ENCODE measurements around the gene ATG4D.

DNA sequence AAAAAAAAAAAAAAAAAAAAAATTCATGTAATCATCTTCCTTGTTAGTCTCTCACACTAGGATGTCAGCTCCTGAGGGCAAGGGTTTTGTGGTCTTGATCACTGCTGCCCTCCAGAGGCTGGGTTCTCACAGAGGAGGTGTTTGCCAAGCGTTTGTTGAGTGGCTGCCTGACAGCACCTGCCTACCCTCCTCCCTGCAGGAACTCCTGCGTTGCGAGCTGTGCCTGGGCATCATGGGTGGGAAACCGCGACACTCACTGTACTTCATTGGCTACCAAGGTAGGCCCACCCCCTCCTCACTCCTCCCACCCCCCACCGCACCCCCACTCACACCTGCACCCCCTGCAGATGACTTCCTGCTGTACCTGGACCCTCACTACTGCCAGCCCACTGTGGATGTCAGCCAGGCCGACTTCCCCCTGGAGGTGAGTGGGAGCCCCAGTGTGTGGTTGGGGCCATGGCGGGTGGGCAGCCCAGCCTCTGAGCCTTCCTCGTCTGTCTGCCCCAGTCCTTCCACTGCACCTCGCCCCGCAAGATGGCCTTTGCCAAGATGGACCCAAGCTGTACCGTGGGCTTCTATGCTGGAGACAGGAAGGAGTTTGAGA is 8.1 kb downstream of the ATG4D start:
- TF ChIP-seq, protein P1, sequence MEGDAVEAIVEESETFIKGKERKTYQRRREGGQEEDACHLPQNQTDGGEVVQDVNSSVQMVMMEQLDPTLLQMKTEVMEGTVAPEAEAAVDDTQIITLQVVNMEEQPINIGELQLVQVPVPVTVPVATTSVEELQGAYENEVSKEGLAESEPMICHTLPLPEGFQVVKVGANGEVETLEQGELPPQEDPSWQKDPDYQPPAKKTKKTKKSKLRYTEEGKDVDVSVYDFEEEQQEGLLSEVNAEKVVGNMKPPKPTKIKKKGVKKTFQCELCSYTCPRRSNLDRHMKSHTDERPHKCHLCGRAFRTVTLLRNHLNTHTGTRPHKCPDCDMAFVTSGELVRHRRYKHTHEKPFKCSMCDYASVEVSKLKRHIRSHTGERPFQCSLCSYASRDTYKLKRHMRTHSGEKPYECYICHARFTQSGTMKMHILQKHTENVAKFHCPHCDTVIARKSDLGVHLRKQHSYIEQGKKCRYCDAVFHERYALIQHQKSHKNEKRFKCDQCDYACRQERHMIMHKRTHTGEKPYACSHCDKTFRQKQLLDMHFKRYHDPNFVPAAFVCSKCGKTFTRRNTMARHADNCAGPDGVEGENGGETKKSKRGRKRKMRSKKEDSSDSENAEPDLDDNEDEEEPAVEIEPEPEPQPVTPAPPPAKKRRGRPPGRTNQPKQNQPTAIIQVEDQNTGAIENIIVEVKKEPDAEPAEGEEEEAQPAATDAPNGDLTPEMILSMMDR (IDR thresholded peaks at IDR 0.05), result no peak
- no peak for TF ChIP-seq POLR2A (IDR thresholded peaks at IDR 0.05)

All from transverse colon (tissue), 3 donors.